Measurements from ENCODE around the gene MYH6. TPM values are rescaled to one million over a fixed set of nuclear protein-coding genes. Genes with fewer than 3 reads are reported as not detected.
"Not testable (repeated sequence)": the region's sequence is repeated elsewhere in the genome, so short reads cannot be mapped to it uniquely, and the experiment has no call there.

MYH6 gene
- total and polyA plus RNA-seq, 2 donors (not counting 1 experiment from before 2014, with no cell fraction given): not detected

DNA sequence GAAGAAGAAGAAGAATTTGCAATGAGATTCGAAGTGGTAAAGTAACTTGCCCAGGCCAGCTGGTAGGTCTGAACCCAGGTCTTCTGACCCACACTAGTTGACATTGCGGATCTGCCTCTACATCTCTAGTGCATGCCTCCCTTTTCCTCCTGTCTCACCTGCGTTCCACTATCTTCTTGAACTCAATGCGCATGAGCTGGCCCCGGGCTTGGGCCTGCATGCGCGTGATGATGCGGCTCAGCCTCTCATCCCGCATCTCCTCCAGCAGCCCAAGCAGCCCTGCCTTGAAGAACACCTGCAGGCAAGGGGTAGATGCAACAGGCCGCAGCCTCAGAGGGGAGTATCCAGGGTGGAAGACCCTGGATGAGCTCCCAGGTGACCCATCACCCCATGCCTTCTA is 11.9 kb downstream of the MYH6 start:
- peaks cover 30% of the 10 kb centered on the region for H3K27me3 Mint-ChIP-seq
- H3K4me2 ChIP-seq (replicated peaks; ENCODE audit: low read depth, low read length, poor library complexity, severe bottlenecking): no peak overlapping the region
- no peak overlapping the region for H3K4me3 Mint-ChIP-seq
- H2AFZ ChIP-seq (ENCODE audit: insufficient read depth, low read depth, low read length, poor library complexity, severe bottlenecking): no peak overlapping the region
- ATAC-seq (ENCODE audit: low read depth): no peak
- no peaks in the 10 kb centered on the region for H3K9me3 ChIP-seq (ENCODE audit: control extremely low read depth in 1 of 3, control insufficient read depth in 2 of 3, insufficient read depth in 1 of 3, low read length in 2 of 3)
- no peaks in the 10 kb centered on the region for H3K4me1 Mint-ChIP-seq
- H3K27ac ChIP-seq (ENCODE audit: low read length in 2 of 2): no peak overlapping the region
- H3K9ac ChIP-seq (ENCODE audit: low read length): no peak overlapping the region
- peaks cover 0 to 3% (median 0%) of the 10 kb centered on the region in 4 experiments for H3K27me3 ChIP-seq (replicated peaks in 1 of 4; ENCODE audit: control extremely low read depth in 1 of 4, control insufficient read depth in 3 of 4, insufficient read depth in 4 of 4, low read length in 3 of 4)
- 93% methylated on average over 8 of the region's 10 CpGs for WGBS (ENCODE audit: insufficient coverage)
- no peaks in the 10 kb centered on the region for H3K9me3 Mint-ChIP-seq (ENCODE audit: insufficient read depth)
- no peak overlapping the region for H3K4me3 ChIP-seq (ENCODE audit: control extremely low read depth in 1 of 5, extremely low read depth in 1 of 5, insufficient read depth in 1 of 5, low read depth in 2 of 5, low read length in 4 of 5)
- ChIA-PET CTCF (no interaction called here), POLR2A (no interaction called here)
- intact Hi-C loops (cut with micrococcal nuclease): no loop called here
- no peak overlapping the region for H3K27ac Mint-ChIP-seq
- no peaks in the 10 kb centered on the region for H3K4me1 ChIP-seq (ENCODE audit: control insufficient read depth in 2 of 2, insufficient read depth in 2 of 2, low read length in 2 of 2)
- TF ChIP-seq CTCF (IDR thresholded peaks at IDR 0.05) (no peak), EZH2 (IDR thresholded peaks at IDR 0.05; ENCODE audit: borderline replicate concordance, insufficient read depth, low read depth, low read length, poor library complexity, severe bottlenecking) (no peak)
- no peak for DNase-seq
- H4K20me1 ChIP-seq (ENCODE audit: control insufficient read depth, insufficient read depth, low read length, poor library complexity, severe bottlenecking): no peaks in the 10 kb centered on the region
- no peaks in the 10 kb centered on the region for H3K79me2 ChIP-seq (ENCODE audit: control insufficient read depth, insufficient read depth, low read length)
- no peaks in the 10 kb centered on the region for H3K36me3 ChIP-seq (replicated peaks in 1 of 2; ENCODE audit: control extremely low read depth in 1 of 2, control insufficient read depth in 1 of 2, extremely low read depth in 1 of 2, insufficient read depth in 2 of 2, low read length in 1 of 2)

GRCh38 chr14:23392613-23393012 is 15.5 kb downstream of the MYH6 start:
- 89% methylated on average over 4 of the region's 7 CpGs for WGBS (ENCODE audit: insufficient coverage)
- intact Hi-C loops (cut with micrococcal nuclease): no loop called here
- no peaks in the 10 kb centered on the region for H4K20me1 ChIP-seq (ENCODE audit: control insufficient read depth, insufficient read depth, low read length, poor library complexity, severe bottlenecking)
- DNase-seq (no peak), ATAC-seq (ENCODE audit: low read depth) (no peak)
- H3K4me3 ChIP-seq (ENCODE audit: control extremely low read depth in 1 of 5, extremely low read depth in 1 of 5, insufficient read depth in 1 of 5, low read depth in 2 of 5, low read length in 4 of 5): no peak overlapping the region
- Mint-ChIP-seq H3K27ac (no peak overlapping the region), H3K4me3 (no peak overlapping the region), H3K9me3 (ENCODE audit: insufficient read depth) (no peaks in the 10 kb centered on the region), H3K27me3 (peaks cover 31% of the 10 kb centered on the region), H3K4me1 (no peaks in the 10 kb centered on the region)
- no peaks in the 10 kb centered on the region for H3K9me3 ChIP-seq (ENCODE audit: control extremely low read depth in 1 of 3, control insufficient read depth in 2 of 3, insufficient read depth in 1 of 3, low read length in 2 of 3)
- no peak overlapping the region for H3K27ac ChIP-seq (ENCODE audit: low read length in 2 of 2)
- H3K27me3 ChIP-seq (replicated peaks in 1 of 4; ENCODE audit: control extremely low read depth in 1 of 4, control insufficient read depth in 3 of 4, insufficient read depth in 4 of 4, low read length in 3 of 4): peaks cover 0 to 12% (median 0%) of the 10 kb centered on the region in 4 experiments
- no peaks in the 10 kb centered on the region for H3K4me1 ChIP-seq (ENCODE audit: control insufficient read depth in 2 of 2, insufficient read depth in 2 of 2, low read length in 2 of 2)
- H3K36me3 ChIP-seq (replicated peaks in 1 of 2; ENCODE audit: control extremely low read depth in 1 of 2, control insufficient read depth in 1 of 2, extremely low read depth in 1 of 2, insufficient read depth in 2 of 2, low read length in 1 of 2): no peaks in the 10 kb centered on the region
- ChIA-PET POLR2A (no interaction called here), CTCF (interaction anchor here (3.2 kb wide), 1 partner anchor 13 kb away, joined by 12 read pairs; no protein-coding TSS in a partner anchor)
- no peaks in the 10 kb centered on the region for H3K79me2 ChIP-seq (ENCODE audit: control insufficient read depth, insufficient read depth, low read length)
- no peak overlapping the region for H2AFZ ChIP-seq (ENCODE audit: insufficient read depth, low read depth, low read length, poor library complexity, severe bottlenecking)
- no peak overlapping the region for H3K4me2 ChIP-seq (replicated peaks; ENCODE audit: low read depth, low read length, poor library complexity, severe bottlenecking)
- TF ChIP-seq EZH2 (IDR thresholded peaks at IDR 0.05; ENCODE audit: borderline replicate concordance, insufficient read depth, low read depth, low read length, poor library complexity, severe bottlenecking): no peak
- H3K9ac ChIP-seq (ENCODE audit: low read length): no peak overlapping the region

- H3K4me3 ChIP-seq (ENCODE audit: control extremely low read depth in 1 of 5, extremely low read depth in 1 of 5, insufficient read depth in 1 of 5, low read depth in 2 of 5, low read length in 4 of 5); POLR2A ChIA-PET; DNase-seq; H3K4me3 Mint-ChIP-seq; intact Hi-C loops (cut with micrococcal nuclease); H3K9ac ChIP-seq (ENCODE audit: low read length); H2AFZ ChIP-seq (ENCODE audit: insufficient read depth, low read depth, low read length, poor library complexity, severe bottlenecking); H3K4me1 Mint-ChIP-seq; H3K9me3 ChIP-seq (ENCODE audit: control extremely low read depth in 1 of 3, control insufficient read depth in 2 of 3, insufficient read depth in 1 of 3, low read length in 2 of 3); H3K4me1 ChIP-seq (ENCODE audit: control insufficient read depth in 2 of 2, insufficient read depth in 2 of 2, low read length in 2 of 2); H3K4me2 ChIP-seq (replicated peaks; ENCODE audit: low read depth, low read length, poor library complexity, severe bottlenecking); H4K20me1 ChIP-seq (ENCODE audit: control insufficient read depth, insufficient read depth, low read length, poor library complexity, severe bottlenecking); H3K36me3 ChIP-seq (replicated peaks in 1 of 2; ENCODE audit: control extremely low read depth in 1 of 2, control insufficient read depth in 1 of 2, extremely low read depth in 1 of 2, insufficient read depth in 2 of 2, low read length in 1 of 2); H3K79me2 ChIP-seq (ENCODE audit: control insufficient read depth, insufficient read depth, low read length); H3K27ac Mint-ChIP-seq; H3K9me3 Mint-ChIP-seq (ENCODE audit: insufficient read depth); H3K27ac ChIP-seq (ENCODE audit: low read length in 2 of 2); ATAC-seq (ENCODE audit: low read depth): not testable (repeated sequence)
- CTCF ChIA-PET: interaction anchor here (2.6 kb wide), 1 partner anchor 10 kb away, joined by 13 read pairs; no protein-coding TSS in a partner anchor
- peaks cover 0 to 12% (median 0%) of the 10 kb centered on the region in 4 experiments for H3K27me3 ChIP-seq (replicated peaks in 1 of 4; ENCODE audit: control extremely low read depth in 1 of 4, control insufficient read depth in 3 of 4, insufficient read depth in 4 of 4, low read length in 3 of 4)
- H3K27me3 Mint-ChIP-seq: peaks cover 38% of the 10 kb centered on the region
- WGBS (ENCODE audit: insufficient coverage): no CpG with 5 or more reads among the region's 19 CpGs
Observed at GRCh38 chr14:23389871-23390270, 18.2 kb downstream of the MYH6 start.
